CD4-positive, alpha-beta T cell treated with Interferon alpha-2 for 1 hour (primary cell): Measurements from ENCODE around the gene FASN.

Experiments
- DNase-seq, 2 donors: peaks; one replicate each; pipeline ENCODE4 v3.0.0-alpha.2; 2020 to 2022

FASN gene

DNA sequence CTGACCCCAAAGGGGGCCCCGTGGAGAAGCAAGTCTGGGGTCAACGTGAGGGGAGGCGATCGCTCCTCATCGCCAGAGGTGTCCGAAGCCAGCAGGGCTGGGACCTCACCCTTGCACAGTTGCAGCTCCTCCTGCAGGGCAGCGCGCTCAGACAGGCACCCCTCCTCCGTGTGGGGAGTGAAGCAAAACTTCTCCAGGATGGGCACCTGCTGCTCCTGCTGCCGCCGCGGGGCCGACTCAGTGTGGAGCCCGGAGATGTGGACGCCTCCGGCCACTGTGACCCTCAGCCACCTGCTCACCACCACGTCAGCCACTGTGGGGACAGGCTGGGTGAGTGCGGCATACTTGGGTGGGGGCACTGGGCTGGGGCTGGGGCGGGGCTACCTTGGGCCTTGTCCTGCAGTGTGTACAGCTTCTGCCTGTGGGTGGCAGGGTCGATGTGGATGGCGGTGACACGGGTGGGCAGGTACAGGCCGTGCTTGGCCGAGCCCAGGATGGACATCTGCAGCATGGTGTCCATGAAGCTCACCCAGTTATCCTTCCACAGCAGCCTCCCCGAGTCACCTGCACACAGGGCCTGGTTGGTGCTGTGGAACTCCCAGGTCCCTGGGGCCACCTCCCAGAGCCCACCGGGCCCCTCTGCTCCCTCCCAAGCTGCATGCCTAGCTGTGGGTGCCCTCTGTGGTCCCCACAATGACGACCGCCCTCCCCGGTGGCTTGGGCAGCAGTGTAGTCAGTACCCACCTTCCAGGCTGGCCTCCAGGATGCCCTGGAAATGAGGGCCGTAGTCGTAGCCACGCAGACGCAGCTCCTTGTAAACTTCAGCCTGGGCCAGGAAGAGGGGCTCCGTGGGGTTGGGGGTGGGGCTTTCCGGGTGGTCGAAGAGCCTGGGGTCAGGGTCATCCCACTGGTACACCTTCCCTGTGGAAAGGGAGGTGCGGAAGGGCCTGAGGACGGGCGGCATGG is 10.8 kb downstream of the FASN start:
- DNase-seq, result no peak

DNA sequence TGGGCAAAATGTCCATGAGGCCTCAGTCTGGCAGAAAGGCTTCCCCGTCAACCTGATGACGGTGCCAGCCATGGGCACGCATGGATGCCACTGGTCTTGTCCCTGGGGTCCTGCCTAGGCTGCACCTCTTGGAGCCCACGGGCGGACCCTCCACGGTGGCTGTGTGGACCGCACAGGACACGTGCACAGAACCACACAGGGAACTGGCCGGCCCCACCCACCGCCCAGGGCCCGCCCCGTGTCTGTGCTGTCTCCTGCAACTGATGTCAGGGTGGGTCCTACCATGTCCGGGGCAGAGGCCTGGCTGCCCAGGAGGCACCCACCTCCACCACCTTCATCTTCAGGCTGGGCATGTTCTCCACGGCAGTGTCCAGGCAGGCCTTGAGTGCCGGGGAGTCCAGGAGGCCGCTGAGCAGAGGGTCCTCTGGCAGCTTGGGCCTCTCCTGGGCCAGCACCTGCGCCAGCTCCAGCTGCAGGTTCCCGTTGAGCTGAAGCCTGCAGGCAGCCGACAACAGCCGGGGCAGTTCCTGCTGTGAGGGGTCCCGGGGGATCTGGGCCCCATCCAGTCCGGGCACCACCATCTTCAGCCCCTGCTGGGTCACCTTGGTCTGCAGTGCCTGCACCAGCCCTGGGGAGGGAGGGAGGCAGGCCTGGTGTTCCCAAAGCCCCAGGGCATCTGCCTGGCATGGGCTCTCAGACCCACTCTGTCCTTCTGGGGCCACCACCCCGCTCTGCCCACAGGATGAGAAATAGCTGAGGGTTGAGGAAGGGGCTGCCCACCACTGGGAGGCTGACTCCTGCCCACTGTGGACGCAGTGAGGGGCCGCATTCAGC is 11.9 kb downstream of the FASN start:
- no peak for DNase-seq

DNA sequence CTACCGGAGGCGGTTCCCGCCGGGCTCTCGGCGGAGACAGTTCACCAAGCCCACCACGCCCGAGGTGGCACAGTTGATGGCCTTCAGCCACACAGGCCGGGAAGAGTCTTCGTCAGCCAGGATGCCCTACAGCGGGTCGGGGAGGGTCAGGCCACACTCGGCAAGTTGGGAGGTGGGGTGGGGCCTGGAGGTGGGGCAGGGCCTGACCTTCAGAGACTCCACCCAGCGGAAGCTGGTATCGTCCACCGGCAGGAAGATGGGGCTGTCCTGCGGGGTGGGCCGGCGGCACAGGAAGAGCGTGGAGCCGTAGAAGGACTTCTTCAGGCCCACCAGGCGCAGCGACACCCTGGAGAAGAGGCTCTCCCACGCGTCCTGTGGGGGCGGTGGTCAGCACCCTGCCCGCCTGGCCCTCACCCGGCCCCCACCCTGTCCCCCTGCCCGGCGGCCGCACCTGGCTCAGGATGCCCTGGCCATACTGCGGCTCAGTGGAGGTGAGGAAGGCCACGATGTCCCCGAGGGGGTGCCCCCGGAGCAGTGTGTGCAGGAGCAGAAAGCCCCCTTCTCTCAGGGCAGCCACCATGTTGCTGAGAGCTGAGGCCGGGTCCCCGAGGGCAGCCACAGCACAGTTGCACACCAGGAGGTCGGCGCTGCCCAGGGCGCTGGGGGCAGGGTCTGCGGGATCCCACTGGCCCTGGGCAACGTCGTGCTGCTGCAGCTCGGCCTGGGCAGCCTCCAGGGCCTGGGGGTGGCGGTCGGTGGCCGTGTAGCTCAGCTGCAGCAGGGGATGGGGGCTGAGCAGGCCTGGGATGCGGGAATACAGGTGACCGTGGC is 12.8 kb downstream of the FASN start:
- DNase-seq, result no peak

DNA sequence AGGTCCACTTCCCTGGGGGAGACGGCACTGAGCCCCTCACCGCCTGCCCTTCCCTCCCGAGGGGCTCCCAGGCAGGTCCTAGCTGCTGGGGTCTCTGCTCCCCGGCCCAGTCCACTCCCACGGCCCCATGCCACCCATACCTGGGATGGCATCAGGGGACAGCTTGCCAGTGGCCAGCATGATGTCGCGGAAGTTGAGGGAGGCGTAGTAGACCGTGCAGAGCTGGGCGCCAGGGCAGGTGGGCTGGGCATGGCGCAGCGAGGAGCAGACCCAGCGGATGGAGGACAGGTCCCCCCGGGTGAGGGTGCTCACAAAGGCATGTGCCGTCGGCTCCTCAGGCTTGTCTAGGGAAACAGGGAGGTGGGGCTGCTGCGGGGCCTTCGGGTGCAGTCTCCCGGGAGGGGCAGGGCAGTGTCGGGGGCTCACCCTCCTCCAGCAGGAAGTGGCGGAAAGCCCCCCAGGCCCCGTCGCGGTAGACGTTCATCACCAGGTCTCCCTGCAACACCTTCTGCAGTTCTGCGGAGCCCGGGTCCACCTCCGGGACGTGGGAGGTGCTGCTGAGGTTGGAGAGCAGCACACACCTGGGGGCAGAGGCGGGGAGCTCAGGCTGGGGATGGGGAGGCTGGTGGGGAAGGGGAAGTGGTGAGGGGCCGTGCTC is 13.5 kb downstream of the FASN start:
- no peak for DNase-seq

DNA sequence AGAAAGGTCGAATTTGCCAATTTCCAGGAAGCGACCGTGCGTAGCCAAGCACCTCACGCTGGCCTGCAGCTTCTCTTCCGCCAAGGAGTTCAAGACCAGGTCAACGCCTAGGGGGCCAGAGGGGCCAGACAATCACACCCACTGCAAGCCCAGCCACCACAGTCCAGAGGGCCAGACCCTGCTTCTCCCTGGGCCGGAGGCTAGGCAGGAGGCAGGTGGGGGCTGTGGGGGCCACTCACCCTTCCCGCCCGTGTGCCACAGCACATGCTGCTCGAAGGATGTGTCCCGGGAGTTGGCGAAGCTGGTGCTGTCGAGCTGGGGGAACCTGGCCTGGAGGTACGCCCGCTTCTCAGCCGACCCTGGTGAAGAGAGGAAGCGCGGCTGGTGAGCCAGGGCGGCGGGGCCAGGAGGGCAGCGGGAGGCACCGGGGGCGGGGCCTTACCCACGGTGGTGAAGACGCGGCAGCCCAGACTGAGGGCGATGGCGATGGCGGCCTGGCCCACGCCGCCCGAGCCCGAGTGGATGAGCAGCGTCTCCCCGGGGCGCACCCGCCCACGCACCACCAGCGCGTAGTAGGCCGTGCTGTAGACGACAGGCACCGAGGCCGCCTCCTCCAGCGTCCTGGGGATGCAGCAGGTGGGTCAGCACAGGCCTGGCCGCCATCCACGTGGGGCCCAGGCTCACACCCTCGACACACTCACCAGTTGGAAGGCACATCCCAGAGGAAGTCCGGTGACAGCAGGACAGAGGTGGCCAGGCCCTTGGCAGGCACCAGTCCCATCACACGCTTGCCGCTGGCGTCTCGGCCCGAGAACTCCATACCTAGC is 14.3 kb downstream of the FASN start:
- no peak for DNase-seq

DNA sequence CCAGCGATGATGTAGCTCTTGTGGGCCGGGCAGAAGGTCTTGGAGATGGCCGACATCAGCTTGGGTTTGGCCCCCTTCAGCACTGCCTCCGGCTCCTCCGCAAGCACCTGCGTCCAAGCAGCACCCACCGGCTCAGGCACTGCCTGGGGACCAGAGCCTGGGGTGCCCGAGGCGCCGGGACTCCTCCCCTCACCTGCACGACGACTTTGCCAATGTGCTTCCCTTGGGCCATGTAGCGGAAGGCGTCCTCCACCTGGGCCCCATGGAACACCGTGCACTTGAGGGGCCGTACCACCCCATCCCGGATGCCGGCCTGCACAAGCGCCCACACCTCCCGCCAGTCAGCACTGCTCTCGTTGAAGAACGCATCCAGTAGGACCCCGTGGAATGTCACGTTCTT is 15.0 kb downstream of the FASN start:
- DNase-seq, result no peak

DNA sequence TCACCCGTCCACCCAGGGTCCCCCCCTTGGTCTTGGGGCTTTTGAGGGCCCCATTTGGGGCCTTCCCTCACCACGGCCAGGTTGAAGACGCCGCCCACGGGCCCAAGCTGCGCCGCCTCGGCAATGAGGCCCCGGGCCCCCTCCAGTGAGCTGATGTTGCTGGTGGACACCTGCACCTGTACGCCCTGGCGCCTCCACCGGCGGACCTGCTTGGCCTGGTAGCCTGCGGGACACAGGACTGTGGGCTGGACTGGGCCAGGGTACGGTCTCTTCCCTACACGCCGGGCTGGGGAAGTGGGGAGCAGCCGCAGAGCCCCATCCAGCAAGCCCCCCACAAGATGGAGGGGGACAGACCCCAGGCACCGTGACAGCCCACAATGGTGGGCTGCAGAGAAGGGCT is 15.6 kb downstream of the FASN start:
- no peak for DNase-seq

DNA sequence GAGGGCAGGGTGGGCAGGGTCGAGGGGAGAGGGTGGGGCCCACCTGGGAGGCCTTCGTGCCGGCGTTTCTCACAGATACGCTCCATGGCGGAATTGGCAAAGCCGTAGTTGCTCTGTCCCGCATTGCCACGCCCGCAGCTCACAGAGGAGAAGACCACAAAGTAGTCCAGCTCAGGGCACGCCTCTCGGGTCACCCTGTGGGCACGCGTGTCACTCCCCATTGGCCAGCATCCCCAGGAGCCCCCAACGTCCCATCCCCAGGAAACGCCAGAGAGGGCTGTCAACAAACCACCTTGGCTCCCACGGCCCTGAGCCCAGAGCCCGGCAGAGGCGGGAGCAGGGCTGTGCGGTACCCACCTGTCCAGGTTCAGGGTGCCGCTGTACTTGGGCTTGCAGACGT is 16.1 kb downstream of the FASN start:
- no peak for DNase-seq

DNA sequence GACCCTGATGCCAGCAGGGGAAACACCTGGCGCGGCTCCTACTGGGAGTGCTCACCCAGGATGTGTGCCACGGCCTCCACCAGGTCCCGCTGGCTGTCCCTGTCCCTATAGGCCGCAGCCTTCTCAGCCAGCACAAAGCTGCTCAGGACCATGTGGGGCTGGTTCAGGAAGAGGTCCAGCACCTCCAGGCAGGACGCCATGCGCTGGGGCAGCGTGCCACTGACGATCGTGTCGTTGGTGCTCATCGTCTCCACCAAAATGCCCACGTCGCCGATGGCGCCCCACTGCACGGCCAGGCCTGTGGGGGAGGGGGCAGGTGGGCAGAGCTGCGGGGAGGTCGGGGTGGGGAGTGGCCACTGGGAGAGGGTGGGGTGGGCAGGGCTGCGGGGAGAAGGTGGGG is 16.5 kb downstream of the FASN start:
- no peak for DNase-seq

DNA sequence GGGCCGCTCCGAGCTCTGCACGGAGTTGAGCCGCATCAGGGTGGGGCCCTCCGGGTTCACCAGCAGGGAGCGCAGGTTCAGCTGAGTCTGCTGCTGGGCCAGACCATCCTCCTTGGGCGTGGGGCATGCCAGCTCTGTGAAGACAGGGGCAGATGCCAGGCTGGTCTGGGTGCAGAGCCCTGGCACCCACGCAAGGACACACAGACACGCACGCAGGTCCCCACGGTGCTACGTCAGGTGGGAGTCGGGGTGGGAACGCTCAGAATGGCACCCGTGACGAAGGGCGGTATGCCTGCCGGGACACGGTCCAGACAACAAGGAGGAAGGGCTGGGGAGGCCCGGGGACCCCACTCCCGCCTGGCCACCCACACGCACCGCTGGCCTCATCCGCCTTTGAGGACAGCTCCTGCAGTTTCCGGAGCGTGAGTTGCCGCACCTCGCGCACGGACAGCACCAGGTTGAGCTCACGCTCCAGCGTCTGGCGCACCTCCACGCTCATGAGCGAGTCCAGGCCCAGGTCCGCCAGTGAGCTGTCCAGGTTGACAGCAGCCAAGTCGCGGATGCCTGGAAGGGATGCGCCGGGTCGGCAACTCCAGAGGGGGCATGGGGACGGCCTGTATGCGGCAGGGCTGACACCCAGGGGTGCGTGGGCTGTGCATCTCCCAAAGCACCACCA is 17.1 kb downstream of the FASN start:
- DNase-seq, result no peak

DNA sequence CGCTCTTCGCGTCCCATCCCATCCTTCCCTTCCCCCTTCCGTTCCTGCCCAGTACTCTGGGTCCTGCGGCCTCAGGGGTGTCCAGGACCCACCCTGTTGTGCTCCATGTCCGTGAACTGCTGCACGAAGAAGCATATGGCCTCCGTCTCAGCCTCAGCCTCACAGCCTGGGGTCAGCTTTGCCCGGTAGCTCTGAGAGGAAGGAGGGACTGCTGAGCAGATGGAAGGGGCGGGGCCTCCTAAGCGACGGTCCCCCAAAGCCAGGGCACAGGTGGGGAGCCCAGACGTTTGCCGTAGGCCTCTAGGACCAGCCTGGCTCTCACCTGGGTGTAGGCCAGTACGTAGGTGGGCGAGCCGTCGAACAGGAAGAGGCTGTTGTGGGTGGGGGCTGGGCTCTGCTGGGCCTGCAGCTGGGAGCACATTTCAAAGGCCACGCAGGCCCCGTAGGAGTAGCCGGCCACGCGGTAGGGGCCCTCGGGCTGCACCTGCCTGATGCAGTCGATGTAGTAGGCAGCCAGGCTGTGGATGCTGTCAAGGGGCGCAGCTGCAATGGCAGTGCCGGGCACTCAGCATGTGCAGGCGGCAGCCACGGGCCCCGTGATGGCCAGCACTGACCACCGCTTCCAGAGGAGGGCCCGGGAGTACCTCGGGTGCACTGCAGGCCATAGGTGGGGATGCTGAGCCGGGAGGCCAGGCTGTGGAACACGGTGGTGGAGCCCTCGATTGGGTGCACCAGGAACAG is 17.8 kb downstream of the FASN start:
- no peak for DNase-seq

DNA sequence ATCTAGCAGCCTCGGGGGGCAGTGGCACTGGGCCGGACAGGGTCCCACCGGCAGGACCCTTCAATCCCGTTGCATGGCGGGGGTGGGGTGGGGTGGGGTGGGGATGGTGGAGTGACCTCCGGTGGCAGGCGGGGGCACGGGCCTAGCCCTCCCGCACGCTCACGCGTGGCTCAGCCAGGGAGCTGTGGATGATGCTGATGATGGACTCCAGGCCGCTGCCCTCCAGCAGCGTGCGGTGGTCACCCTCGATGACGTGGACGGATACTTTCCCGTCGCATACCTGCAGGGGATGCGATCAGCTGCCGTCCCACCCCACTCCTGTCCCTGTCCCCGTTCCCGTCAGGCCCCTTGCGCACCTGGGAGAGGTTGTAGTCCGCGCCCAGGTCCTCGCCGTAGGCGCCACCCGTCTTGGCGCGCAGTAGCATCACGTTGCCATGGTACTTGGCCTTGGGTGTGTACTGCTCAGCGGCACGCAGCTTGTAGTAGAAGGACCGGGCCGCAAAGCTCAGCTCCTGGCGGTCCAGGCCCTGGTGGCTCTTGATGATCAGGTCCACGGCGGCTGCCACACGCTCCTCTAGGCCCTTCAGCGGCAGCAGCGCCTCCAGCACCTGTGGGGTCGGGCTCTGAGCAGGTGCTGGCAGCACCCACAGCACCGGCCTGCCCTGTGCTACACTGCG is 18.9 kb downstream of the FASN start:
- DNase-seq, result no peak

DNA sequence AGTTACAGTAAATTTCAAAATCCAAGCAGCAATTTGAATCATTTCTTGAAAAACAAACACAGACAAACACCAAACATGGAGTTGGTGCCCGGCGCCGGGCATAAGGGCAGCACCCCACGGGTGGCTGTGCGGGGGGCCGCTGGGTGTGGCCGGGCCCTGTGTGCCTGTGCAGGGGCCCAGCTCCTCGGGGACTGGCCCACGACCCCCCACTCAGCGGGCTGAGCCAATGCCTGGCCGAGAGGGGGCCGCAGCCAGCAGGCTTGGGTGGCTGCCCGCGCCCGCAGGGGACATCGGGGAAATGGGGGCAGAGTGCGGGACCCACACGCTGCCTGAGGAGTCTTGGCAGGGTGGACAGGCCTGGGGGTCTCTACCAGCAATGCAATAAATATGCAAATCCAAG is 19.6 kb downstream of the FASN start:
- no peak for DNase-seq

DNA sequence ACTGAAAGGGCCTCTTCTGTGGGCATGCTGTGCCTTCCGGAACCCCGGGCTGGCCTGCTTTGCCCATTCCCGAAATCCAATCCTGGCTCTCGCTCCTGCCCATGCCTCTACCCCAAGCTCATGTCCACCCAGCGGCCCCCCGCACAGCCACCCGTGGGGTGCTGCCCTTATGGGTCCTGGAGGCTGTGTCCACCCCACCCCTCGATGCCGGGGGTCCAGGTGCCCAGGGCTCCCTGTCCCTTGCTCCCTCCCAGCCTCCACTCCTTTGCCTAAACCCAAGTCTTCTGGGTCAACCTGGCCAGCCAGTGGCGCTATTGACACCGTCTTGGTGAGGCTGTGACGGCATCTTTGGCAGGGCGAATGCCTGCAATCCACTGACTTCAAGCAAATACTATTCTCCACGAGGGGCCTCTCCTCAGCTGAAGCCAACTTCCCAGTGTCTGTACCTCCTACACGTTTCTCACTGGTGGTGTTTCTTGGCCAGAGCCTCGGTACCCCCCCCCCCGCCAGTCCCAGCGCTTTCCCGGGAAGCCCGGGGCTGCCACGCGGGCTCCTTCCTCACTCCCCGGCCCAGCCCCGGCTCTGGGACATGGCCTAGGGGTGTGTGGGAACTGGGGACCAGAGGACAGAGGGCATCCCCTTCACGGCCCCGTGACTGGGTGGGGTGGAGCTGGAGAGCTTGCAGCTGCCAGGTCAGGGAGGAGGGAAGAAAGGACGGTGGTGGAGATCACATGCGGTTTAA is 20.2 kb downstream of the FASN start:
- DNase-seq, result no peak

DNA sequence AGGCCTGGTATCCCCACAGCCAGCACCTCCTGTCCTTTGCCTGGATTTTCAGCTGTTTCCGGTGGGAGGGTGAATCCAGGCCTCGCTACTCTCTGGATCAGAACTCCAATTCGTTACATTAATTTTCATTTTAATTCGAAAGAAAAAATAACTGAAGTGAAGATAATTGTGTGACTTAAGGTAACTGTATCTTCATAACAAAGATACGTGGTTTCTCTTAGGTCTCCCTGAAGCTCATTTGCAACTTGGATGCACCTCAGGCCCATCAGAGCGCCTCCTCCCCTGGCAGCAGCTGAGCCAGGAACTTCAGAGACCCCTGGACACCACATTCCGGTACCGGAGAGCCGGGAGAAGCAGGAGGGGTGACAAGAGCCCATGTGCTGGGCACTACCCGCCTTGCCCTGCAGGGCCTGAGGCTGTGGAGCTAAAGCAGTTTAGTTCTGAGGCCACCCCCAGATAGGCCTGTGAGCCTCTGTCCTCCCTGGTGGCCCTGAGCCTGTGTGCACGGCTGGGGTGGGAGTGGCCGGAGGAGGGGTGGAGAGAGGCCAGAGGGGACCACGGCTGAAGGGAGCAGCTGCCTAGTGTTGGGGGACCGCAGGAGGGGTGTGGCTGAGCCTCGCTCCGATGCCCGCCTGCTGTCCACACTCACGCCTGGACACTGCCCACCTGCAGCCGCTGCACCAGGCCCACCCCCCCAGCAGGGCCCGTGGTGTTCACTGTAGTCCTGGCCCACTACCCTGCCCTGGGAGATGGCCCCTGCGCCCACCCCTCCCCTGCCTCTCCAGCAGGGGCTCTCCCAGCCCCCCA is 21.0 kb downstream of the FASN start:
- no peak for DNase-seq

DNA sequence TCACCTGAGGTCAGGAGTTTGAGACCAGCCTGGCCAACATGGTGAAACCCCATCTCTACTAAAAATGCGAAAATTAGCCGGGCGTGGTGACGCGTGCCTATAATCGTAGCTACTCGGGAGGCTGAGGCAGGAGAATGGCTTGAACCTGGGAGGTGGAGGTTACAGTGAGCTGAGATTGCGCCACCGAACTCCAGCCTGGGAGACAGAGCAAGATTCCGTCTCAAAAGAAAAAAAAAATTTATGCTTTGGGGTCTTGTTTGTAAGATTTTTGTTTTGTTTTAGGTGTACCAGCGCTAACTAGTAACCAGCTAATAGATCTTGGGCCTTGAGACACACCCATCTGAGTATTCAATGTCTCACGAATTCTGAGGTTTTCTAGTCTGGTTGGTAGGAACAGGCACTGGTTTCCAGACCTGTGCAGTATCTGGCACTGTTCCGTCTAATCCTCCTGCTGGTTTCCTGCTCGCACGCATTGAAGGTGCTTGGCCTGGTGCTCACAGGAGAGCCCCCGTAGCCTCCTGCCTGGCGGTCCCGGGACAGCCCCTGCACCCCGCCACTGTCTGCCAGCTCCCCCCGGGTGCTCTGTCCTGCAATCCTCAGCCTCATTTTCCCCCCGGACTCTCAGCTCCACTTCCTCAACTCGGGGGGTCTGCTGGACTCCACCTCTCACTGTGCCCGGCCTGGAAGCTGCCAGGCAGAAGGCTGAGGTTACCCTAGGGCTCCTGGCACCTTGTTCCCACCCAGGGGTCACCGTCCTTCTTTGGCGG is 21.8 kb downstream of the FASN start:
- DNase-seq, result no peak

DNA sequence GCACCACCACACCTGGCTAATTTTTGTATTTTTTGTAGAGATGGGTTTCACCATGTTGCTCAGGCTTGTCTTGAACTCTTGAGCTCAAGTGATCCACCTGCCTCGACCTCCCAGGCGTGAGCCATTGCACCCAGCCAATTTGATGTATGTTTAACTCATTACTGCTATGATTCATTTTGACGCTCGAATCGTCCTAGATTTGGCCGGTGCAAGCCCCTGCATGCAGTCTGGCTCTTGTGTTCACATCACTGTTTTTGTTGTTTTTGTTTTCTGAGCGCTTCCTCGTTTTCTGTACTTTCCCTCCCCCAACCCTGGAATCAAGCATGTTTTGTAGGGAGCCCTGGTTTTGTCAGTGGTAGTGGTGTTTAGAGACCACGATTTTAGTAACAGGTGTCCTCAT is 24.6 kb downstream of the FASN start:
- no peak for DNase-seq
